CD4-positive, alpha-beta T cell (primary cell): ENCODE results near the gene DNAJB1. TPM values are rescaled to one million over a fixed set of nuclear protein-coding genes. Genes with fewer than 3 reads are reported as not detected.

ENCODE experiments used
- ATAC-seq: fragments of 200-7000 bp; cut with Tn5 transposase; one replicate; pipeline ENCODE4 v1.10.0; 2022; ENCODE audit warnings: mild to moderate bottlenecking; ENCODE audit not compliant: poor library complexity
- CTCF ChIA-PET: fragments of 350-600 bp; sonication (Branson Sonifier 250); formaldehyde crosslinking; loops from one replicate; lab custom pipeline; 2021; ENCODE audit warnings: antibody characterized with exemption, inconsistent platforms; lab: Charles Lee
- POLR2A ChIA-PET: fragments of 350-600 bp; sonication (Branson Sonifier 250); formaldehyde crosslinking; loops from one replicate; lab custom pipeline; 2021; ENCODE audit warnings: antibody characterized with exemption, inconsistent platforms; lab: Charles Lee
- DNase-seq, 14 experiments: peaks; one replicate each; pipeline ENCODE4 v3.0.0-alpha.2; 2013 to 2020; ENCODE audit warnings: mixed read lengths in 2 of 14
- H3K27ac ChIP-seq, 2 donors: one replicate each; pipeline versions ENCODE4 v1.5.1 to v1.7.0; 2013; ENCODE audit warnings: low read length in 2 of 2, low read depth in 1 of 2, mild to moderate bottlenecking in 1 of 2
- H3K27me3 ChIP-seq, 2 experiments: 1 replicate in 1 of 2; 2 replicates in 1 of 2; pipeline versions ENCODE4 v1.6.1 to v1.7.0; 2013; ENCODE audit warnings: low read length in 2 of 2, control low read depth in 1 of 2, mild to moderate bottlenecking in 1 of 2, moderate library complexity in 1 of 2; ENCODE audit not compliant: insufficient read depth in 2 of 2, control insufficient read depth in 1 of 2
- H3K36me3 ChIP-seq: one replicate; pipeline ENCODE4 v1.6.1; 2013; ENCODE audit warnings: low read length, control low read depth; ENCODE audit not compliant: insufficient read depth
- H3K4me1 ChIP-seq: one replicate; pipeline ENCODE4 v1.6.1; 2013; ENCODE audit warnings: low read length, control low read depth; ENCODE audit not compliant: insufficient read depth
- H3K4me3 ChIP-seq: one replicate; pipeline ENCODE4 v1.5.1; 2013; ENCODE audit warnings: mild to moderate bottlenecking, low read length, moderate library complexity
- H3K9me3 ChIP-seq, 2 experiments: 1 replicate in 1 of 2; 2 replicates in 1 of 2; pipeline versions ENCODE4 v1.6.1 to v1.7.0; 2013; ENCODE audit warnings: low read length in 2 of 2, mild to moderate bottlenecking in 2 of 2, control low read depth in 1 of 2, moderate library complexity in 1 of 2; ENCODE audit not compliant: control insufficient read depth in 1 of 2, insufficient read depth in 1 of 2
- H3K27ac Mint-ChIP-seq: one replicate; pipeline ENCODE4 v1.8.0; 2020; ENCODE audit warnings: mixed read lengths
- H3K27me3 Mint-ChIP-seq: one replicate; pipeline ENCODE4 v1.8.0; 2021; ENCODE audit warnings: mixed read lengths
- H3K36me3 Mint-ChIP-seq: one replicate; pipeline ENCODE4 v1.8.0; 2021; ENCODE audit warnings: low read depth, mixed read lengths
- H3K4me1 Mint-ChIP-seq: one replicate; pipeline ENCODE4 v1.8.0; 2021; ENCODE audit warnings: low read depth, mixed read lengths
- H3K4me3 Mint-ChIP-seq: one replicate; pipeline ENCODE4 v1.8.0; 2020; ENCODE audit warnings: mild to moderate bottlenecking, mixed read lengths
- H3K9me3 Mint-ChIP-seq: one replicate; pipeline ENCODE4 v1.8.0; 2020; ENCODE audit warnings: mixed read lengths
- intact Hi-C, 2 experiments: fragments of 100-400 bp; cut with DNase I in 1 of 2; cut with micrococcal nuclease in 1 of 2; formaldehyde crosslinking; loops; one replicate each; pipeline versions ENCODE4 v1.15.1 to v1.9.0; 2023 to 2025; cut with DNase I, micrococcal nuclease
- total RNA-seq, 174 experiments: library from RNA in 2 of 174; stranded (reverse) in 2 of 174; gene quantifications; one replicate each; pipeline ENCODE4 v1.2.3 and lab custom pipeline; 2021 to 2026
- TF ChIP-seq, protein P1 (sequence below): fragments of 200-600 bp; IDR thresholded peaks from one replicate; pipeline ENCODE4 v1.8.0; 2022; ENCODE audit warnings: antibody characterized with exemption, mild to moderate bottlenecking

DNAJB1 gene
- total RNA-seq, 2 experiments from 2014 or later, result 666 to 672 TPM

- TF ChIP-seq, protein P1, sequence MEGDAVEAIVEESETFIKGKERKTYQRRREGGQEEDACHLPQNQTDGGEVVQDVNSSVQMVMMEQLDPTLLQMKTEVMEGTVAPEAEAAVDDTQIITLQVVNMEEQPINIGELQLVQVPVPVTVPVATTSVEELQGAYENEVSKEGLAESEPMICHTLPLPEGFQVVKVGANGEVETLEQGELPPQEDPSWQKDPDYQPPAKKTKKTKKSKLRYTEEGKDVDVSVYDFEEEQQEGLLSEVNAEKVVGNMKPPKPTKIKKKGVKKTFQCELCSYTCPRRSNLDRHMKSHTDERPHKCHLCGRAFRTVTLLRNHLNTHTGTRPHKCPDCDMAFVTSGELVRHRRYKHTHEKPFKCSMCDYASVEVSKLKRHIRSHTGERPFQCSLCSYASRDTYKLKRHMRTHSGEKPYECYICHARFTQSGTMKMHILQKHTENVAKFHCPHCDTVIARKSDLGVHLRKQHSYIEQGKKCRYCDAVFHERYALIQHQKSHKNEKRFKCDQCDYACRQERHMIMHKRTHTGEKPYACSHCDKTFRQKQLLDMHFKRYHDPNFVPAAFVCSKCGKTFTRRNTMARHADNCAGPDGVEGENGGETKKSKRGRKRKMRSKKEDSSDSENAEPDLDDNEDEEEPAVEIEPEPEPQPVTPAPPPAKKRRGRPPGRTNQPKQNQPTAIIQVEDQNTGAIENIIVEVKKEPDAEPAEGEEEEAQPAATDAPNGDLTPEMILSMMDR, result peak; percentile 98
- H3K27ac ChIP-seq, result no peak overlapping the region
- Mint-ChIP-seq H3K9me3 (no peaks in the 10 kb centered on the region), H3K4me1 (peaks cover 36% of the 10 kb centered on the region), H3K27me3 (peaks cover 33% of the 10 kb centered on the region), H3K36me3 (peaks cover 24% of the 10 kb centered on the region), H3K27ac (no peak overlapping the region), H3K4me3 (peak overlapping the region; percentile 55)
- DNase-seq (peak; percentile 77 to 91 (median 86)), ATAC-seq (peak; percentile 84)
- ChIA-PET POLR2A (interaction anchor here (0.7 to 2.6 kb wide), 13 partner anchors 13 to 336 kb away, joined by 3 to 11 read pairs (median 4); partner anchors contain the start of genes ASF1B, DNAJB1 and PKN1), CTCF (interaction anchor here (0.6 to 1.4 kb wide), 11 partner anchors 23 to 336 kb away, joined by 3 to 5 read pairs (median 4); partner anchors contain the start of genes ASF1B, GIPC1 and NDUFB7)
- H3K27me3 ChIP-seq, result peaks cover 19 to 22% of the 10 kb centered on the region in 2 experiments
- intact Hi-C loops, result loop anchor here (1.0 to 10.0 kb wide), 5 partner anchors 40 to 588 kb away; partner anchors contain the start of gene ASF1B (in 1 of the 2)
- peaks cover 31% of the 10 kb centered on the region for H3K4me1 ChIP-seq
- peaks cover 0 to 3% of the 10 kb centered on the region in 2 experiments for H3K9me3 ChIP-seq
- H3K4me3 ChIP-seq, result peak overlapping the region; percentile 34
- peaks cover 37% of the 10 kb centered on the region for H3K36me3 ChIP-seq
Observed at GRCh38 chr19:14472202-14472938, 45.8 kb downstream of the DNAJB1 start.

DNA sequence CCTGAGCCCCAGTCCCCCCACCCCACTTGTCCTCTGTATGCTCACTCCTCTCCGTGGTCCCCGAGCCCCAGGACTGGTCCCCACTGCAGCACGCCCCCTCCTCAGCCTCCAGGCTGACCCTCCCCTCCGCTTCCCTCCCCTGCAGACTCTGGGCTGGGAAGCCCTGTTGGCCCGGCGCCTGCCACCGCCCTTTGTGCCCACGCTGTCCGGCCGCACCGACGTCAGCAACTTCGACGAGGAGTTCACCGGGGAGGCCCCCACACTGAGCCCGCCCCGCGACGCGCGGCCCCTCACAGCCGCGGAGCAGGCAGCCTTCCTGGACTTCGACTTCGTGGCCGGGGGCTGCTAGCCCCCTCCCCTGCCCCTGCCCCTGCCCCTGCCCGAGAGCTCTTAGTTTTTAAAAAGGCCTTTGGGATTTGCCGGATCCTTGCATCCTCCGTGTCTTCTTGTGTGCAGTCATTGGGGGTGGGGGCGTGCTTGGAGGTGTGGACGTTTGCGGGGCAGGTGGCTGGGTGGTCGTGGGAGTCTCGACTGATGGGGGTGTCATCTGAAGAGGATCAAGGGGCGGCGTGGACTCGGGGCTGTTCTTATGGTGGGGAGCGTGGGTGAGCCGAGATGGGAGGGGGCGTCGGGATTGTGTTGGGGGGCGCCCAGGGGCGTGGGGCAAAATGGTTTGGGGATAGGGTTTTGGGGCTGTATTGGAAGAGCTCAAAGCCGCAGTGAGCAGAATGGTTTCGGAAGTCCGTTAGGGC is 46.6 kb downstream of the DNAJB1 start:
- H3K36me3 ChIP-seq, result peaks cover 39% of the 10 kb centered on the region
- DNase-seq, result peak in 1 of 14 experiments; percentile 40
- H3K4me1 Mint-ChIP-seq, result peaks cover 33% of the 10 kb centered on the region
- intact Hi-C loops, result loop anchor here (1.0 to 10.0 kb wide), 5 partner anchors 39 to 587 kb away; partner anchors contain the start of gene ASF1B (in 1 of the 2)
- ATAC-seq, result no peak
- POLR2A ChIA-PET, result interaction anchor here (0.8 to 2.6 kb wide), 8 partner anchors 12 to 335 kb away, joined by 3 to 11 read pairs (median 8); partner anchors contain the start of genes ASF1B, DNAJB1 and PKN1
- H3K4me3 ChIP-seq, result no peak overlapping the region
- H3K27ac ChIP-seq, result no peak overlapping the region
- peak overlapping the region; percentile 4 for H3K4me3 Mint-ChIP-seq
- H3K27me3 Mint-ChIP-seq, result peaks cover 30% of the 10 kb centered on the region
- H3K27ac Mint-ChIP-seq, result no peak overlapping the region
- peaks cover 31% of the 10 kb centered on the region for H3K4me1 ChIP-seq
- peaks cover 0 to 3% of the 10 kb centered on the region in 2 experiments for H3K9me3 ChIP-seq
- TF ChIP-seq, protein P1, result no peak
- no peaks in the 10 kb centered on the region for H3K9me3 Mint-ChIP-seq
- peaks cover 19 to 22% of the 10 kb centered on the region in 2 experiments for H3K27me3 ChIP-seq
- CTCF ChIA-PET, result interaction anchor here (0.7 to 1.4 kb wide), 7 partner anchors 38 to 335 kb away, joined by 3 to 5 read pairs (median 3); partner anchors contain the start of genes ASF1B and NDUFB7
- peaks cover 28% of the 10 kb centered on the region for H3K36me3 Mint-ChIP-seq
